Activated CD4-positive, alpha-beta T cell treated with anti-CD3 and anti-CD28 coated beads, Interleukin-2, amount 50 U/mL, for 4 hours (primary cell): ENCODE measurements around the gene THPO.
"Not testable (repeated sequence)": the region's sequence is repeated elsewhere in the genome, so short reads cannot be mapped to it uniquely, and the experiment has no call there.

Experiments used
- DNase-seq, 2 experiments: peaks; one replicate each; pipeline ENCODE4 v3.0.0-alpha.2; 2020

THPO gene

DNA sequence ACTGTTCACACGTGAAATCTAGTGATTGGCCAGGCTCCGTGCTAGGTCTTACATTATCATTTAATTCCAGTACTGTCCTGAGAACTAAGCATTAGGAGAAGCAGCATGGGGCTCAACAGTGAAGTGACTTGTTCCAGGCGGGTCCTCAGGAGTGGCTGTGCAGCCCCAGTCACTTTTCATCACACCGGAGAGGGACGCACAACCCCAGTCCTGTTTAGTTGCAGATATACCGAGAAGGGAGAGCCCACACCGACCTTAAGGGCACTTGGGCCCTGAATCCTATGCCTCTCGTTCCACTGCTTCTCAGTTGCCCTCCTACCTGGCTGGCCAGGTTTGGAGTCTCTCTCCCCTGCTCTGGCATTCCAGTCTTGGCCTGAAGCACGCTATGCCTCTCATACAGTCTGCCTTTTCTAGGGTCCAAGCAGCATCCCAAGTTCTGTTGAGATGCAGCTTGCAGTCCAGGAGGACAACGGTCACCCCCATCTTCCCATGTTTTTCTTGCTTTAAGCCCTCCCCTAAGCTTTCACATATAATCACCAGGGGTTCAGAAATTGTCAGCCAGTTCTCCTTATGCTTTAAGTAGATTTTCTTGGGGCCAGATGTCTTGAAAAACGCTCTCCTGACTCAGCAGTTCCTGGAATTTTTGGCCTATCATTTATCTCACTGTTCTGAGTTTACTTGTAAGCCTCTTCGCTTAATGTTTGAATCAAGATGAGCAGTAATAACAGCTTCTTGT, 30.5 kb downstream of the THPO start:
- no peak for DNase-seq

DNA sequence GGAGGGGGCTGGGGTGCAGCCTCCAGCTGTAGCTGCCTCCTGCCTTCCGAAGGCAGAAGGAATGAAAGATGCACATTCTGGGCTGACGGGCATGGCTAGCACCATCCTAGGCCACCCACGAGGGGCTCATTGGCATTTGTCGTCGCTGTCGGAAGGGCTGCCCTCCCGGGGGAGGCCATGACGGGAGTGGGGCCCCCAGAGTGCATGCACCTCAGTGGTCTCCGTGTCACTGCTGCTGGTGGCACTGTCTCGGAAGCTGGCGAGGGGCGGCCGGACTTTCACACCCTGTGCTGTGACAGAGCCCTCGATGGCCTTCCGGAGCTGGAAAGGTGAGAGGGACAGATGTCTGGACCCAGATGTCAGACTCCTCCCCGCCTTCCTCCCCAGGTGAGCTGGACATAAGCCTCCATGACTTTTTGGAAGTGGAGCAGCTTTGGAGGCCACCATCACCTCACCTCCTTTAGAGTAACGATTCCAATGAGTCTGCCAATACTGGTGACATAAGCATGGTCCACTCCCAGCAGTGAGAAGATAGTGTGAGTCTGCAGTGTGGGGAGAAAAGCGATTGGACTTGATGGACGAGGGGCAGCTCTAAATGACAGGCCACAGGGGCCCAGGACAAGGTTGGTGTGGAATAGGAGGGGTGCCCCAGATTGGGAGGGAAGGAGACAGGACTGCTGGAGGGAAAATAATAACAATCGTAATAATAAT, 31.4 kb downstream of the THPO start:
- DNase-seq = no peak

DNA sequence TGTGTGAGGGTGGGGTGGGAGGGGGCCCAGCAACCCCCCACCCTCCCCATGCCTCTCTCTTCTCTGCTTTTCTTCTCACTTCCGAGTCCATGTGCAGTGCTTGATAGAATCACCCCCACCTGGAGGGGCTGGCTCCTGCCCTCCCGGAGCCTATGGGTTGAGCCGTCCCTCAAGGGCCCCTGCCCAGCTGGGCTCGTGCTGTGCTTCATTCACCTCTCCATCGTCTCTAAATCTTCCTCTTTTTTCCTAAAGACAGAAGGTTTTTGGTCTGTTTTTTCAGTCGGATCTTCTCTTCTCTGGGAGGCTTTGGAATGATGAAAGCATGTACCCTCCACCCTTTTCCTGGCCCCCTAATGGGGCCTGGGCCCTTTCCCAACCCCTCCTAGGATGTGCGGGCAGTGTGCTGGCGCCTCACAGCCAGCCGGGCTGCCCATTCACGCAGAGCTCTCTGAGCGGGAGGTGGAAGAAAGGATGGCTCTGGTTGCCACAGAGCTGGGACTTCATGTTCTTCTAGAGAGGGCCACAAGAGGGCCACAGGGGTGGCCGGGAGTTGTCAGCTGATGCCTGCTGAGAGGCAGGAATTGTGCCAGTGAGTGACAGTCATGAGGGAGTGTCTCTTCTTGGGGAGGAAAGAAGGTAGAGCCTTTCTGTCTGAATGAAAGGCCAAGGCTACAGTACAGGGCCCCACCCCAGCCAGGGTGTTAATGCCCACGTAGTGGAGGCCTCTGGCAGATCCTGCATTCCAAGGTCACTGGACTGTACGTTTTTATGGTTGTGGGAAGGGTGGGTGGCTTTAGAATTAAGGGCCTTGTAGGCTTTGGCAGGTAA, 32.5 kb downstream of the THPO start:
- no peak for DNase-seq

DNA sequence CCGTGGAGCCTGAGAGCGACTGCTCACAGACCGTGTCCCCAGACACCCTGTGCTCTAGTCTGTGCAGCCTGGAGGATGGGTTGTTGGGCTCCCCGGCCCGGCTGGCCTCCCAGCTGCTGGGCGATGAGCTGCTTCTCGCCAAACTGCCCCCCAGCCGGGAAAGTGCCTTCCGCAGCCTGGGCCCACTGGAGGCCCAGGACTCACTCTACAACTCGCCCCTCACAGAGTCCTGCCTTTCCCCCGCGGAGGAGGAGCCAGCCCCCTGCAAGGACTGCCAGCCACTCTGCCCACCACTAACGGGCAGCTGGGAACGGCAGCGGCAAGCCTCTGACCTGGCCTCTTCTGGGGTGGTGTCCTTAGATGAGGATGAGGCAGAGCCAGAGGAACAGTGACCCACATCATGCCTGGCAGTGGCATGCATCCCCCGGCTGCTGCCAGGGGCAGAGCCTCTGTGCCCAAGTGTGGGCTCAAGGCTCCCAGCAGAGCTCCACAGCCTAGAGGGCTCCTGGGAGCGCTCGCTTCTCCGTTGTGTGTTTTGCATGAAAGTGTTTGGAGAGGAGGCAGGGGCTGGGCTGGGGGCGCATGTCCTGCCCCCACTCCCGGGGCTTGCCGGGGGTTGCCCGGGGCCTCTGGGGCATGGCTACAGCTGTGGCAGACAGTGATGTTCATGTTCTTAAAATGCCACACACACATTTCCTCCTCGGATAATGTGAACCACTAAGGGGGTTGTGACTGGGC, 33.3 kb downstream of the THPO start:
- DNase-seq = no peak

DNA sequence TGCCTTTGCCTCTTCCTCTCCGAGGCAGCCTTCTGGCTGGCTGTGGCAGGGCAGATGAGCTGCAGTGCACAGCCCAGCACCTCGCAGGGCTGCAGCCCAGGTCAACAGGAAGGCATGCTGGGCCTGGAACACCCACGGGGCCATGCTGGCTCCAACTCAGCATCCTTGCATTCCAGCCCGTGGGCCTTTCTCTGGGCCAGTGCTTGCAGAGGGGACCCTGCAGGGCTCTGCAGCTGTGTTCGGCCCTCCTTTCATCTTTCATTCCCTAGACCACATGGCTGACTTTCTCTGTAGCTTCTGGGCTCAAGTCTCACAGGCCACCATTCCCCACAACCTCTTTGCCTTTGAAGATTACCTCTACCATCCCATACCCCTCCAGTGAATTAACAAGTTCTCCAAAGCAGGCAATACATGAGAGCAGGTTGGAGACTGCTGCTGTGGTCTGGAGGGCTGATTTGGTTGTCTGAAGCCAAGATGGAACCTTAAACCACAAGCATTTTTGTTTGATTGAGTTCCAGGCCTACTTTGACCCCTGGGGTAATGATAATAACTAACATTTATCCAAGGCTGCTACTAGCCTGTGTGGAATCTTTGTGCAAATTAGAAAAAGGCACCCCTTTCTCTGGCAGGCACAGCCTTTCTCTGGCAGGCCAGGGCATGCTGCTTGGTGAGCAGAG, 34.7 kb downstream of the THPO start:
- DNase-seq = no peak

DNA sequence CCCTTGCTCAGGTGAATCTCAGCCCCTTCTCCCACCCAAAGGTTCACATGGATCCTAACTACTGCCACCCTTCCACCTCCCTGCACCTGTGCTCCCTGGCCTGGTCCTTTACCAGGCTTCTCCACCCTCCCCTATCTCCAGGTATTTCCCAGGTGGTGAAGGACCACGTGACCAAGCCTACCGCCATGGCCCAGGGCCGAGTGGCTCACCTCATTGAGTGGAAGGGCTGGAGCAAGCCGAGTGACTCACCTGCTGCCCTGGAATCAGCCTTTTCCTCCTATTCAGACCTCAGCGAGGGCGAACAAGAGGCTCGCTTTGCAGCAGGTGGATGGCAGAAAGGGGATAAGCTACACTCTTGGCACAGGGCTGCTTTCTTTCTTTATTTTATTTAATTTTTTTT, 36.1 kb downstream of the THPO start:
- DNase-seq = no peak

DNA sequence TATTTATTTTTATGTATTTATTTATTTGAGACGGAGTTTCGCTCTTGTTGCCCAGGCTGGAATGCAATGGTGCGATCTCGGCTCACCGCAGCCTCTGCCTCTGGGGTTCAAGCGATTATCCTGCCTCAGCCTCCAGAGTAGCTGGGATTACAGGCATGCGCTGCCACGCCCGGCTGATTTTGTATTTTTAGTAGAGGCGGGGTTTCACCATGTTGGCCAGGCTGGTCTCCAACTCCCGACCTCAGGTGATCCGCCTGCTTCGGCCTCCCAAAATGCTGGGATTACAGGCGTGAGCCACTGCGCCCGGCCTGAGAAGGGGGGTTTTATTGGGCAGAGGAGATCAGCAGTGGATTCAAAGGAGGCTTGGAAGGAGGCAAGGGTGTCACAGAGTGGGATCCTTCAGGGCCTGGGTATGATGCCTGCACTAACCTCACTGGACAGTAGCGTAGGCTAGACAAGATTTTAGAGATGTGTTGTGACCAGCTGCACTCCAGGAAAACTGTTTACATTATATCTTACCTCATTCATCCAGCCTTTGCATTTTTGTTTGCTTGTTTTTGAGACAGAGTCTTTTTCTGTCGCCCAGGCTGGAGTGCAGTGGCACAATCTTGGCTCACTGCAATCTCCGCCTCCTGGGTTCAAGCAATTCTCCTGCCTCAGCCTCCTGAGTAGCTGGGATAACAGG, 38.4 kb downstream of the THPO start:
- not testable (repeated sequence) for DNase-seq

DNA sequence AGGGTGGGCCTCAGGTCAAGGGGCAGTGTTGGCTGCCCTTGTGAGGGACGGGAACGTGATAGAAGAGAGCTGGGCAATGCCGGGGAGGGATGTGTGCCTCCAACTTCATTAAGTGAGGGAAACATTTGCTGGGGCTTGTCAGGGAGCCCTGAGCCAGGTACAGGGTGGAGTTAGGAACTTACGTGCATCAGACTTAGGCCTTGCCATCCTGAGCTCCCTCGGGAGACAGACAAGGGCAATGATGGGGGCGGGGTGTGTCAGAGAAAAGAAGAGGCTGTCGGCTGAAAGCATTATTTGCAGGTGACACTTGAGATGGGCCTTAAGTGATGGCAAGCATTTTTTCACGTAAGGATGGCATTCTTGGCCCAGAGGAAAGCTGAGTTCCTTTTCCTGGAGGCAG, 39.0 kb downstream of the THPO start:
- no peak for DNase-seq

DNA sequence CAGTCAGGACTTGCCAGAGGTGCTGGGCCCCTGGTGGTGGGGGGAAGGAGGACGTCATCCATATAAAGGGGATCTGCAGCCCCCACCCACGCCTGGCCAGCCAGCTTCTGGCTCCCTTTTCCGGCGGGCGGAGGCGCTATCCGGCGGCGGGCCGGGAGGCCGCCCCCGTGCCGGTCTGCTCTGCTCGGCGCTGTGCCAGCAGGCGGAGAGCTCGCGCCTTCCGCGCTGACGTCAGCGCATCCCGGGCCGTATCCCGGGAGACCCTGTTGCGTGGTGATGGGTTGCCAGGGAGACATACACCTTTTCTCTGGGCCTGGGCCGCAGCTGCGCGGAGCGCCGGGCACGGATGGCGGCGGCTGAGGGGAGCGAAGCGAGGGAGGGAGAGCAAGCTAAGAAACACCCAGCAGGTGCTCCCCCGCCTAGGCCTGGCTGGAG, 39.5 kb downstream of the THPO start:
- no peak for DNase-seq

DNA sequence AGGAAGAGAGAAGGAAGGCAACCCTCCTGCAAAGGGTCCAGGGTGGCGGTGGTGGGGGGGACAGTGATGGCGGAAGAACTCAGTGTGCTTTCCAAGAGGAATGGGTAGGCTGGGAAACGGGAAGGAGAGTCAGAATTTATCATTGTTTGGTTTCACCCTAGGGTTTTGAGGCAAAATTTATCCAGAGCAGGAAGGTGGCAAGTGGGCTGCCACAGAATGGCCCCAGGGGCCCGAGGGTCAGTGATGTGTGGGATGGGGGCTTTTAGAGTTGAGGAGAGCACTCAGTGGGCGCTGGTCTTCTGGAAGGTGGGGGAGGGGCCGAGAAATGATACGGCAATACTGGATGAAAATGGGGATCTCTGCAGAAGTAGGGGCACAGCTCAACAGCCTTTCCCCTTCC, 40.0 kb downstream of the THPO start:
- DNase-seq = no peak

DNA sequence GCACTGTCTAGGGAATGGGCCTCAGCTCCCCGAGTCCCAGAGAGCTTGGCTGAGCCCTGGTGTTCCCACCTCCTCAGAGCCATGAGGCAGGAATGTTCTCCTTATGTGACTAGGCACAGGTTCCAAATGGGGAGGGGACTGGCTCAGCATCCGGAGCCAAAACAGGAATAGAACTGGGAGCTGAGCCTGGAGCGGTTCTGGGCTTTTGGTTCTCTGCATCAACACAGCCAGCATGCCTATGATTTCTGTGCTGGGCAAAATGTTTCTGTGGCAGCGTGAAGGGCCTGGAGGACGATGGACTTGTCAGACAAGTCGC, 40.6 kb downstream of the THPO start, which contains the start of gene FAM131A:
FAM131A (plus strand) TSS at position 202 of the 316 bp plus-strand sequence; CDS start at position 233, 31 bp downstream.
- DNase-seq = no peak

DNA sequence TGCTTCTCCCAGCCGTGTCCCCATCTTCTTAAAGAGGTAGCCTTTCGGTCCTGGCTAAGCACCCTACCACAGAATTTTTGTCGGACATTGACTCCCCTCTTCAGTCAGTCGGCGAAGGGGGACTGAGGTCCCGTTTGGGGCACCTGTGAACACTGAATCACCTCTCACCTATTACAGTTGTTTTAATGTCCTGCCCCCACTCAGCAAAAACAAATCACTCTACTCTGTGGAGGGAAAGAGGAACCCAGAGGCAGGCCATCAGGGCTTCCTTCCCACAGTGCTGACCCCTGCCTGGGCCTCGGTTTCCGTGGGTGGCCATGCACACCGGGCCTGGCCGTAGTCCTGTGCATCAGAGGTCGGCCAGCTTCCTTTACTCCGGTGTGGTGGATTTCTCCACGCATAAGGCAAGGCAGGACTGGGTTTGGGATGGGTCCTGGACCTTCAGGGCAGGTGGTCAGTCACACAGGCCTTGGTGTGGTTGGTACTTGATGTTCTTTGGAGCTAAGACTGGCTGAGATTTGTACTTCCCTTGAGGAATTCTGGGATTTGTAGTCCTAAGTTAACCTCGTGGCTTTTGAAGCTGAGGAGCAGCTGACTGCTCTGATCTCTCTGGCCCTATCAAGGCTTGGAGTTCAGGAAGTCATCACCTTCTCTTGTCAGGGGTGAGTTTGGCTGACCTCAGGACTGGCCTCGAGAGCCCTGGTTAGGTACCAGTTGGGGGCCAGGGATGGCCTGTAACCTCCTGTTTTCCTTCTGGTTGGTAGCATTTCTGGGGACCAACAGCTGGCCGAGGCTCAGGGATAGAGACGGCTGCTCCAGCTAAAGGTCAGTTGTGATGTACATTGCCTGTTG, 41.2 kb downstream of the THPO start:
- no peak for DNase-seq

DNA sequence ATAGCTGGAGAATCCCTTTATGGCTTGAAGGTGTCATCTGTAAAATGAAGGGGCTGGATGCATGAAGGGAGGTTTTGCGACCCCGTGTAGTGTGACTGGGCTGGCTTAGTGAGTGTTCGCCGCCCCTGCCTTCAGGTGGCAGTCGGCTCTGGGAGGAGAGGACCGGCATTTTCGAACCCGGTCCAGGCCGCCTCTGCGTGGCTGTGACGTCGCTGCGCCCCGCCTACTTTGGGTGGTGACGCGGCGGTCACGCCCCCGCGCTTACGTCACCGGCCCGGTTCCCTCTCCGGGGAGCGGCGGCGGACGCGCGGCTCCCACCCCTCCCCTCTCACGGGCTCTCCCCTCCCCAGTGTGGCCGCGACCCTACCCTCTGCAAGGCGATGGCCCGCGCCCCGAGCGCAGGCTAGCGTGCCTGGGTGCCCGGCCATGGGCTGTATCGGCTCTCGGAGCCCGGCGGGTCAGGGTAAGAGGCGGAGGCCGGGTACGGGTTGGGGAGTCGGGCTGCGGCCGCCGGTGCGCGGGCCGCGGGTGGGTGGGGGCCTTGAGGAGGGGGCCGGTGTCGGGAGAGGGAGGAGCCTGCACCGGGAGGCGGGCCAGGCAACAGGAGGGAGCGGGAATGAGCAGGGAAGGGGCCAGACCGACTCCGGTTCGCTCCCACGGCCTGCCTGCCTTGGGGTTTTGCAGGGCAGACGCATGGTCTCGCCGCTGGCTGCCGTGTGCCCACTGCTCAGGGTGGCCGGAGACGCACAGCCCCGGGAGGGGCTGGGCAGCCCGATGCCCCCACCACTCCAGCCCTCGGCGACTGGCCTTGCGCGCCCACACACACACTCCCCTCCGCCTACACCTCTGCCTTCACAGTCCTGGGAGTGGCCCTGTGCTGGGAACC, 42.1 kb downstream of the THPO start:
- peak; percentile 84 for DNase-seq

DNA sequence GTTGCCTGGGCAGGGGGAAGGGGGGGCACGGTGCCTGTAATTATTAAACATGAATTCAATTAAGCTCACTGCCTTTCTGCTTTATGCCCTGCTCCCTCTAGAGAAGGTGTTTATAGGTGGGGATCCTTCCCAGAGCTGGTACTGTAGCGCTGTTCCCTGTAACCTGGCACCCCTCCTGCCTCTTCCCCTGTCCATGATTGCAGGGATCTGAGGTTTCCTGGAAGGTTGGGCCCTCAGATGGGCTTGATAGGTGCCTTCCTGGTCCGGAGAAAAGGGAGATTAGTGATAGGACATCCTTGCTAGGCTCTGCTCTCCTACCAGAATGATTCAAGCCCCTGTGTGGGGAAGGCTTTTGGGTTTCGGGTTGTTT, 42.7 kb downstream of the THPO start:
- no peak for DNase-seq

DNA sequence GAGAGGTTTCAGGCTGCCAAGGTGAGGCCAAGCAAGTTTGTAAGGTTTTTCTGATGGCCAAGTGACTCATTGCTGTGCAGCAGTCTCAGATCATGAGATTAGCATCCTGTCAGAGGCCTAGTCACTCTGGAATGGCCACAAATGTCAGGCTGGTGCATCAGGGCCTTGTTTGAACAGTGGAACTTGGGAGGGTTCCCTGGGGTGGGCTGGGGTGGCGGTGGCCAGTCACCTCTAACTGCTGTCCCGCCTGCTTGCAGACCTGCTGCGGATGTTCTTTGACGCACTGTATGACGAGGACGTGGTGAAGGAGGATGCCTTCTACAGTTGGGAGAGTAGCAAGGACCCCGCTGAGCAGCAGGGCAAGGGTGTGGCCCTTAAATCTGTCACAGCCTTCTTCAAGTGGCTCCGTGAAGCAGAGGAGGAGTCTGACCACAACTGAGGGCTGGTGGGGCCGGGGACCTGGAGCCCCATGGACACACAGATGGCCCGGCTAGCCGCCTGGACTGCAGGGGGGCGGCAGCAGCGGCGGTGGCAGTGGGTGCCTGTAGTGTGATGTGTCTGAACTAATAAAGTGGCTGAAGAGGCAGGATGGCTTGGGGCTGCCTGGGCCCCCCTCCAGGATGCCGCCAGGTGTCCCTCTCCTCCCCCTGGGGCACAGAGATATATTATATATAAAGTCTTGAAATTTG, 43.4 kb downstream of the THPO start:
- DNase-seq = peak; percentile 20 to 37

DNA sequence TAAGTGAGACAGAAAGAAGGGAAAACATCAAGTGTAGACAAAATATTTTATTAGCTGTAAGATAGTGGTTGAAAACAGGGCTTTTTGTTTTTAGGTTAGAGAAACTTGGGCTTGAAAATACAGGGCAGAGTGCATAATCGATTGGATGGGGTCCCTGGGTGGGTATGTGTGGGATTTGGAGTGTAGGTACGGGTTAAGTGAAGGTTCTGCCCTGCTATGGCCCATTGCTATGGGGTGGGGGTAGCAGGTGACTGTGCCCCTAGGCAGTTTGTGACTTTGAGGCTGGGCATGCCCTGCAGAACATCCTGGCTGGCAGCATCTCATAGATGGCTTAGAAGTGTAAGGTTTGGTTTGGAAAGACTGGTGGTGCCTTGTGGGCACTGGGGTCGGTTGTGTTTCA, 44.3 kb downstream of the THPO start:
- no peak for DNase-seq

DNA sequence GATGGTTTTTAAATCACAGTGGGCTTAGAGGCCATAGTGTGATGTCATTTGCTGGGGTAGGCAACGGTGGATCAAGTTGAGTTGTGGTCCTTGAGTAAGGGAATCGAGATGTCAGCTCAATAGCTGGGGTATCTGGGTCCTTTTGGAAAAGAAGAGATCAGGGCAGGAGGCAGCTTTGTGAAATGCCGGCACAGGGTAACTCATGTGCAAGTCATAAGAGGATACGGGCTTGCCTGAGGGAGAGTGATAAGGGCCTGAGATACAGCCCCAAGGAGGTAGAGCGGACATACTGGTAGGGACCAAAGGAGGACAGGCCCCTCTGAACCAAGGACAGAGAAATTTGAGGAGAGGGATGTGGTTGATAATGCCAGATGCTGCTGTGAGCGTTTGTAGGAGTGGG, 44.8 kb downstream of the THPO start:
- no peak for DNase-seq

DNA sequence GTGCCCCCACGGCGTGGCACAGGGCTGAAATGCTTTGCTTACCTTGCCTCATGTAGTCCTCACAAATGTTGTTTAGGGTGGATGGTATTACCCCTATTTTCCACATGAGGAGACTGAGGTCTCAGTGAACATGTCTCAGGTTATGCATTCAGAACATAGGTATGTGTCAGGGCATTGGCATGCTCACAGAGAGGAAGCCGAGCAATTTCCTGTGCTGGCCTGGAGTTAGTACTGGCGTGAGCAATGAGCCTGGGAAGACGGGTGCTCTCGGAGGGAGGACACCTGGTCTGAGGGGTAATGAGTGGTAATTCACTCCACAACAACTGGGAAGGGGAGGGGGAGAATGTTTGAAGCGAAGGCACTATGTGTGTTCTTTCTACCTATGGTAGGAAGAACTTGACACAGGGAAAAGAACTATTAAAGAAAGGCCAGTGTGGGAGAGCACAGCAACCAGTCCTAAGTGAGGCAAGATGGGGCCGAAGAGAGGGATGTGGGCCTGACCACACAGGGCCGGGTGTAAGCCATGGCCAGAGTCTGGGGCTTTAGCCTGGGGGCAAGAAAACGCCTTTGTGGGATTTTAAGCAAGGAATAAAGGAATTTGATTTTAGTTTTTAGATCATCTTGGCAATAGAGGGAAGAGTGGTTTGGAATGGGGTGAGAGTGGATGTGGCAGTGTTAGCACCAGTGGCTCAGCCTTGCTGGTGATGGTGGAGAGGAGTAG, 45.5 kb downstream of the THPO start:
- no peak for DNase-seq

DNA sequence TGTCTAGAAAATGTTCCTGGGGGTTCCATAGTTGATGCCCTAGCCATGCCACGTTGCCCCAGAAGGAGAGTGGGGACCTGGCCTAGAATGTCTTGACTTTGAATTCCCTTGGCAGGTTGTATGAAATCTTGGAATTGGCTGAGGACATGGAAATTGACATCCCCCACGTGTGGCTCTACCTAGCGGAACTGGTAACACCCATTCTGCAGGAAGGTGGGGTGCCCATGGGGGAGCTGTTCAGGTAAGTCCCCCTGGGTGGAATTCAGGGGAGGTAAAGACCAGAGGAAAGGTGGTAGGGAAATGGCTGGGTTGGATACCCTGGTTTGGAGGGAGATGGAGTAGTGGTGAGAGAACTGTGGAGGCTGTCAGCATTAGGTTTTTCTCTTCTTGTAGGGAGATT, 49.5 kb downstream of the THPO start:
- DNase-seq = no peak
